UCSD-AML1 (cell line): ENCODE data around the gene ESCO1.

Experiments used
- DNase-seq: peaks from one replicate; lab custom pipeline; 2025; ENCODE audit not compliant: unreplicated experiment; lab: John Stamatoyannopoulos, UW

The ESCO1 gene

DNA sequence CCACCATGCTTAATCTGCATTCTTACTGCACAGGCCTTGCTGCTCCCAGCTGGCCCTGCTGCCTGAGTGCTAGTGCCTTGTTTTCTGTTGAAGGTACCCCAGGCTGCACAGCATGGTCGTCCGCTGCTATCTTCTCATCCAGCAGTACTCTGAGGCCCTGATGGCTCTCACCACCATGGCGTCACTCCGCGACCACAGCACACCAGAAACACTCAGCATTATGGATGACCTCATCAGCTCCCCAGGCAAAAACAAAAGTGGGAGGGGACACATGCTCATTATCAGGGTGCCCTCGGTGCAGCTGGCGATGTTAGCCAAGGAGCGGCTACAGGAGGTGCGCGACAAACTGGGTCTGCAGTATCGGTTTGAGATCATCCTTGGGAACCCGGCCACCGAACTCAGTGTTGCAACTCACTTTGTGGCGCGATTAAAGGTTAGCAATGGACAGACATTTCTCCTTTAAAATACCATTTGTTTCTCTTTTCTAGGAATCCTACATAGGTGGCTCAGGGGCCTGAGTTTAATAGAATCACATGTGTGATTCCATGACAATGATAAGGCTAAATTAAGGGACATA is 110.5 kb downstream of the ESCO1 start:
- no peak for DNase-seq

DNA sequence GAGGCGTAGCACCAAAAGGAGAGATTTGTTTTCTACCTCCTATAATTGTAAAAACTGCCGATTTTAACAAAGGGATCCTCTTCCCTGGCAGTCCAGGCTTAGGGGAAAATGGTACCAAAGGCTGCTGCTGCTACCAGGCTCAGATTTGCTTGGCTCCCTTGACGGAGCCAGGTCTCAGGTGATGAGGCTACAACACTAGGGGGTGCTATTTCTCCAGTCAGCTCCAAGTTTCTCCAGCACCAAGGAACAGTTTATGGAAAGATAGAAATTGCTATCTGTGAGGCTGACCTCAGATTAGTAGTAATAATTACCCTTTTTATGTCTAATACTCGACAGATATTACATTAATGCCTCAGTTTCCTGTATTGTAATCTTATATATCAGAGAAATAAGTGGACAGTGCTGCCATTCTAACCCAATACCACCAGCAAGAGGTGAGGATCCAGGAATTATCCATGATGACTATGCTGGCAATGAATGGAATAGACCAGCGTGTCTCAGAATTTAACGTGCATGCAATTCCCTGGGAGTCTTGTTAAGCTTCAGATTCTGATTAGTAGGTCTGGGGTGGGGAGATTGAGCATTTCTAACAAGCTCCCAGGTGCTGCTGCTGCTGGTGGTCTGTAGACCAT is 111.3 kb downstream of the ESCO1 start:
- peak; percentile 22 for DNase-seq

DNA sequence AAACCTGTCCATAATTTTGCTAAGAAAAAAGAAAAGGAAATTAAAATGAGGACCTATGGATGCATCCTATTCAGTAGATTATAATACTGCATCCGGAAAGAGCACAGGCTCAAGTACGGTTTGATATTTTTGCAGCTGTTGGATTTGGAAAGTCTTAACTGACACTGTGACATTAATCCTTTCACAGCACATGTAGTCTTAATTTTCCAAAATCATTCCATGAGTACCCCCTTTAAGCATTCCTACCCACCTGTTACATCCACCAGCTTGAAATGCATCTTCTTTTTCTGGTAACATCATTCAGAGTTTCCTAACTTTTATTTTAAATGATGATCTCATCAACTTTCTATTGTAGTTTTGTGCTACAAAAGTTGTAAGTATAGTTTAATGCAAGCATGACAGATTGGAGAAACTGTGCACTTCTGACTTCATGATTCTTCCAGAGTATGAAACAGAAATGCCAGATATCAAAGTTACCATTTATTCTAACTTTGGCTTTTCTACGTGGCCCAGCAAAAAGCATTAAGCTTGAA is 113.5 kb downstream of the ESCO1 start:
- no peak for DNase-seq

- no peak for DNase-seq
Observed at GRCh38 chr18:21484851-21485636, 115.5 kb downstream of the ESCO1 start.

- DNase-seq = no peak
Observed at GRCh38 chr18:21483051-21483450, 117.5 kb downstream of the ESCO1 start.

DNA sequence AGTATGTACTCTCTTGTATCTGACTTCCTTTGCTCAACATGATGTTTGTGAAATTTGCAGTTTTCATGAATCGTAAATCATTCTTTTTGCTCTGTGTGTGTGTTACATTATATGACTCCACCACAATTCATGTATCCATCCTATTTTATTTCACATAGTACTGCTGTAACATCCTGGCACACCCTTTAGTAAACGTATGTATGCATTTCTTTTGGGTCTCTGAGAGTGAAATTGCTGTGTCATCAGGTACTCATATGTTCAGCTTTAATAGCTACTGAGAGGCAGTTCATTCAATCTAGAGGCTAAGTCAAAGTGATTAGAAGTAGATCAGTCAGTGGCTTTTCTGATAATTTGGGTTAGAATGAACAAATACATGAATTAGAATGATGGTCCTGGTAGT is 118.8 kb downstream of the ESCO1 start:
- DNase-seq = no peak

- no peak for DNase-seq
Observed at GRCh38 chr18:21479721-21480120, 120.8 kb downstream of the ESCO1 start.
